GM12891 (cell line): ENCODE results near the gene TEKTIP1.

Source experiments
- PAX5 ChIP-seq: IDR thresholded peaks from 2 replicates; pipeline ENCODE4 v1.6.1; 2011; ENCODE audit warnings: low read length, moderate library complexity, mild to moderate bottlenecking; ENCODE audit not compliant: insufficient read depth, severe bottlenecking
- POLR2A ChIP-seq: IDR thresholded peaks from 2 replicates; pipeline ENCODE4 v1.6.1; 2011; ENCODE audit warnings: low read depth, low read length, control low read depth
- POLR2AphosphoS5 ChIP-seq: IDR thresholded peaks from 2 replicates; pipeline ENCODE4 v1.6.1; 2011; ENCODE audit warnings: low read depth, low read length, control low read depth
- POU2F2 ChIP-seq: IDR thresholded peaks from 2 replicates; pipeline ENCODE4 v1.6.1; 2011; ENCODE audit warnings: low read depth, mild to moderate bottlenecking, control low read depth, low read length, moderate library complexity
- SPI1 ChIP-seq: IDR thresholded peaks from 2 replicates; pipeline ENCODE4 v1.6.1; 2011; ENCODE audit warnings: low read depth, low read length, control low read depth
- TAF1 ChIP-seq: IDR thresholded peaks from 2 replicates; pipeline ENCODE4 v1.6.1; 2011; ENCODE audit warnings: low read depth, low read length, control low read depth

DNA sequence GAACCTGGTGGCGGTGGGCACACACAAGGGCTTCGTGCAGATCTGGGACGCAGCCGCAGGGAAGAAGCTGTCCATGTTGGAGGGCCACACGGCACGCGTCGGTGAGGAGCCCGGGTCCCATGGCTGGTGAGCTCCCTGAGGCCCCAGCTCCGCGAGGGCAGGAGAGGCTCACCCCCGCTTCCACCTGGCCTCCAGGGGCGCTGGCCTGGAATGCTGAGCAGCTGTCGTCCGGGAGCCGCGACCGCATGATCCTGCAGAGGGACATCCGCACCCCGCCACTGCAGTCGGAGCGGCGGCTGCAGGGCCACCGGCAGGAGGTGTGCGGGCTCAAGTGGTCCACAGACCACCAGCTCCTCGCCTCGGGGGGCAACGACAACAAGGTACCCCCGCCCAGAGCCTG lies 7.3 kb upstream of the TEKTIP1 start:
- TF ChIP-seq SPI1, result no peak
- TF ChIP-seq POLR2AphosphoS5, result no peak
- no peak for TF ChIP-seq POU2F2
- no peak for TF ChIP-seq TAF1
- TF ChIP-seq POLR2A, result no peak
- no peak for TF ChIP-seq PAX5
